Mammary epithelial cell (primary cell): Measurements from ENCODE around the gene TSPAN17.

Experiments used
- CTCF ChIP-seq, 2 donors: IDR thresholded peaks in 1 of 2; conservative IDR thresholded peaks in 1 of 2; 2 replicates each; pipeline ENCODE4 v1.5.1; 2011 to 2012; ENCODE audit warnings: inconsistent platforms in 2 of 2, low read length in 2 of 2, mild to moderate bottlenecking in 2 of 2, control low read depth in 1 of 2, low read depth in 1 of 2; ENCODE audit not compliant: insufficient read depth in 1 of 2; ENCODE audit errors: extremely low read depth in 1 of 2
- EZH2 ChIP-seq: IDR thresholded peaks from 2 replicates; pipeline ENCODE4 v1.6.1; 2012; ENCODE audit warnings: low read length, inconsistent platforms, borderline replicate concordance

GRCh38 chr5:176644878-176645670, 2.2 kb upstream of the TSPAN17 start:
- TF ChIP-seq CTCF (conservative IDR thresholded peaks at IDR 0.05 in 1 of 2, IDR thresholded peaks at IDR 0.05 in 1 of 2; ENCODE audit: extremely low read depth in 1 of 2, insufficient read depth in 1 of 2, low read depth in 1 of 2, low read length in 2 of 2) (no peak), EZH2 (no peak)
